SK-N-MC (cell line): Measurements from ENCODE around the gene GNLY.

Experiments used
- EZH2 ChIP-seq: fragments of 200-600 bp; sonication (generic); IDR thresholded peaks from one replicate; pipeline ENCODE4 v1.6.1; 2017; ENCODE audit warnings: antibody characterized with exemption
- FOXP2 ChIP-seq: optimal IDR thresholded peaks from 2 replicates; pipeline ENCODE3; 2011; ENCODE audit warnings: mild to moderate bottlenecking, moderate library complexity; ENCODE audit not compliant: insufficient read depth; ENCODE audit errors: extremely low read length, control extremely low read depth
- POLR2AphosphoS5 ChIP-seq: IDR thresholded peaks from 2 replicates; pipeline ENCODE4 v1.6.1; 2012; ENCODE audit warnings: mild to moderate bottlenecking, low read depth, low read length, borderline replicate concordance

DNA sequence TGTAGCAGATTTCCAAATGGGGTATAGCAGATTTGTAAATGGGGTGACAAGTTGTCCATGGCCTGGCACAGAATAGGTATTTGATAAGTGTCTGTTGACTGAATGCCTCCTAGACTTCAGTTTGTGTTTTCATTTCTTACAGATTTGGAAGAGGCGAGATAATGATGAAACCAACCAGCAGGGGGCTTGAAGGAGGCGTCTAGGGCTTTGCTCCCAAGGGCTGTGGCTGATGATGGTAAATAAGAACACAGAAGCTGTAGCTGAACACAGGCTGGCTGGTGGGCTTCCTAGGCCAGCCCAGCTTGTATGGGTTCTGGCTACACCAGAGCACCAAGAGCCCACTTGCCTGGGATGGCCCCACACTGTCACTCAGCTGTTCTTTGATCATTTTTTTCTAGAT lies 45.5 kb upstream of the GNLY start:
- TF ChIP-seq EZH2: no peak
- no peak for TF ChIP-seq POLR2AphosphoS5
- no peak for TF ChIP-seq FOXP2
